GM19238 (cell line): ENCODE results near the gene HIGD1C.
"Not testable (repeated sequence)": the region's sequence is repeated elsewhere in the genome, so short reads cannot be mapped to it uniquely, and the experiment has no call there.

ENCODE experiments used
- DNase-seq: peaks from one replicate; pipeline ENCODE4 v3.0.0; 2011; ENCODE audit warnings: low spot score; ENCODE audit not compliant: insufficient read length

The HIGD1C gene

GRCh38 chr12:50952510-50952909 is at the start of gene HIGD1C:
TSS of gene HIGD1C (plus strand) at chr12:50952544. CDS start at chr12:50953999, 1,455 bp downstream.
- no peak for DNase-seq

GRCh38 chr12:50908479-50908878 is 43.9 kb upstream of the HIGD1C start:
- DNase-seq, result not testable (repeated sequence)

GRCh38 chr12:50912361-50912760 is 40.0 kb upstream of the HIGD1C start:
- not testable (repeated sequence) for DNase-seq

- no peak for DNase-seq
Measured at GRCh38 chr12:50913224-50913623, 39.1 kb upstream of the HIGD1C start.

- no peak for DNase-seq
Measured at GRCh38 chr12:50914872-50915484, 37.4 kb upstream of the HIGD1C start.

GRCh38 chr12:50916292-50916691 is 36.1 kb upstream of the HIGD1C start:
- DNase-seq, result no peak

- DNase-seq, result no peak
Measured at GRCh38 chr12:50918584-50919316, 33.6 kb upstream of the HIGD1C start.

GRCh38 chr12:50922820-50923219 is 29.5 kb upstream of the HIGD1C start:
- no peak for DNase-seq

- DNase-seq, result no peak
Measured at GRCh38 chr12:50923361-50924130, 28.8 kb upstream of the HIGD1C start.

- DNase-seq, result no peak
Measured at GRCh38 chr12:50924131-50924438, 28.3 kb upstream of the HIGD1C start.

GRCh38 chr12:50924439-50925341 is 27.7 kb upstream of the HIGD1C start:
- DNase-seq, result peak; percentile 42

- DNase-seq, result no peak
Measured at GRCh38 chr12:50925342-50925651, 27.0 kb upstream of the HIGD1C start.

- DNase-seq, result no peak
Measured at GRCh38 chr12:50925920-50926319, 26.4 kb upstream of the HIGD1C start.

GRCh38 chr12:50926415-50926814 is 25.9 kb upstream of the HIGD1C start:
- no peak for DNase-seq

- not testable (repeated sequence) for DNase-seq
Measured at GRCh38 chr12:50926932-50927331, 25.4 kb upstream of the HIGD1C start.

GRCh38 chr12:50927356-50927755 is 25.0 kb upstream of the HIGD1C start:
- DNase-seq, result no peak

GRCh38 chr12:50927766-50928224 is 24.5 kb upstream of the HIGD1C start:
- no peak for DNase-seq

GRCh38 chr12:50928392-50928791 is 24.0 kb upstream of the HIGD1C start:
- no peak for DNase-seq

- DNase-seq, result no peak
Measured at GRCh38 chr12:50929831-50930230, 22.5 kb upstream of the HIGD1C start.

- DNase-seq, result not testable (repeated sequence)
Measured at GRCh38 chr12:50930477-50930876, 21.9 kb upstream of the HIGD1C start.

GRCh38 chr12:50932787-50933280 is 19.5 kb upstream of the HIGD1C start:
- DNase-seq, result no peak
